Measurements from ENCODE around the gene ZNF3. TPM values are rescaled to one million over a fixed set of nuclear protein-coding genes. Genes with fewer than 3 reads are reported as not detected.

The ZNF3 gene
- total RNA-seq, 1 donor from 2014 or later, result 6.9 TPM

DNA sequence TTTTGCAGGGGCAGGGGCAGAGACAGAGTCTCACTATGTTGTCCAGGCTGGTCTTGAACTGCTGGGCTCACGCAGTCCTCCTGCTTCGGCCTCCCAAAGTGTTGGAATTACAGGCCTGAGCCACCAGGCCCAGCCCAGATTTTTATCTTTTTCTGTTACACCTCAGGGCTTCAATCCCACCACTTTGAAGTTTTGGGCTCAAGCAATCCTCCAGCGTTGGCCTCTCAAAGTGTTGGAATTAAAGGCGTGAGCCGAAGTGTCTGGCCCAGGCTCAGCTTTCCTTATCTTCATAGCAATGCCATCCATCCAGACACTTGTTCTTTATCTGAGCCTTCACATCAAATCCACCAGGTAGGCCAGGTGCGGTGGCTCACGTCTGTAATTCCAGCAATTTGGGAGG lies 33.5 kb upstream of the ZNF3 start:
- intact Hi-C loops (cut with DNase I), result no loop called here

GRCh38 chr7:100111914-100112313 lies 30.4 kb upstream of the ZNF3 start:
- no peak for TF ChIP-seq CTCF (IDR thresholded peaks at IDR 0.05)
- Histone ChIP-seq H3K27ac (no peak overlapping the region), H3K4me3 (no peak overlapping the region), H3K36me3 (peaks cover 64 to 70% of the 10 kb centered on the region in 2 donors), H3K9me3 (no peaks in the 10 kb centered on the region), H3K27me3 (no peaks in the 10 kb centered on the region), H3K4me1 (no peaks in the 10 kb centered on the region)
- DNase-seq (ENCODE audit: low spot score in 2 of 2), result no peak
- intact Hi-C loops (cut with DNase I), result no loop called here

More for the DNA sequence above, 33.5 kb upstream of the ZNF3 start:
- no peaks in the 10 kb centered on the region for H3K9me3 ChIP-seq
- no peak for TF ChIP-seq CTCF (IDR thresholded peaks at IDR 0.05)
- no peaks in the 10 kb centered on the region for H3K27me3 ChIP-seq
- H3K27ac ChIP-seq, result no peak overlapping the region
- peaks cover 41 to 43% of the 10 kb centered on the region in 2 donors for H3K36me3 ChIP-seq
- no peak overlapping the region for H3K4me3 ChIP-seq
- no peak for DNase-seq (ENCODE audit: low spot score in 2 of 2)
- peaks cover 0 to 1% of the 10 kb centered on the region in 2 donors for H3K4me1 ChIP-seq

GRCh38 chr7:100111156-100111555 lies 29.6 kb upstream of the ZNF3 start:
- Histone ChIP-seq H3K36me3 (peaks cover 72 to 77% of the 10 kb centered on the region in 2 donors), H3K27me3 (no peaks in the 10 kb centered on the region), H3K9me3 (no peaks in the 10 kb centered on the region), H3K4me1 (no peaks in the 10 kb centered on the region), H3K27ac (no peak overlapping the region), H3K4me3 (no peak overlapping the region)
- no peak for TF ChIP-seq CTCF (IDR thresholded peaks at IDR 0.05)
- no peak for DNase-seq (ENCODE audit: low spot score in 2 of 2)
- intact Hi-C loops (cut with DNase I), result no loop called here

DNA sequence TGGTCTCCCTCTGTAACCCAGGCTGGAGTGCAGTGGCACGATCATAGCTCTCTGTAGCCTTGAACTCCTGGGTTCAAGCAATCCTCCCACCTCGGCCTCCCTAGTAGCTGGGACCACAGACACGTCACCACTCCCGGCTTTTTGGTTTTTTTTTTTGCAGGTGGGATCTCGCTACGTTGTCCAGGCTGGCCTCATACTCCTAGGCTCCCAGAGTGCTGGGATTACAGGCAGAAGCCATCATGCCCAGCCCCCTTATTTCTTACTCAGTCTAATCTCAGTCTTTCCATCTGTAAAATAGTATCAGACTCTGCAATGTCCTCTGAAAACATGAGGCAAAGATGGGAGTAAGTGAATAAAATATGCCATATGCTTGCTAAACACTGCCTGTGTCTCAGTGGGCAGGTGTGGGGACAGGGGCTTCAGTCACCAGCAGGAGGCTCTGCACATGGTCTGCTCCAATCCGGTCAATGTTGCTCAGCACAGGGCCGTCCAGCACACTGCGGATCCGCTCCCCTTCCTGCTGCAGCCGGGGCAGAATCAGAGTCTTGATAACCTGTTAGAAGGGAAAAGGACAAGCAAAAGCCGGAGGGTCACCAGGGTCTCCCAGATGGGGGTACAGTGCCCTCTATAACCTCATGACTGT lies 28.1 kb upstream of the ZNF3 start:
- no peaks in the 10 kb centered on the region for H3K4me1 ChIP-seq
- H3K4me3 ChIP-seq, result no peak overlapping the region
- peaks cover 80 to 92% of the 10 kb centered on the region in 2 donors for H3K36me3 ChIP-seq
- no peak for DNase-seq (ENCODE audit: low spot score in 2 of 2)
- H3K27ac ChIP-seq, result no peak overlapping the region
- no peaks in the 10 kb centered on the region for H3K27me3 ChIP-seq
- TF ChIP-seq CTCF (IDR thresholded peaks at IDR 0.05), result no peak
- H3K9me3 ChIP-seq, result no peaks in the 10 kb centered on the region
- intact Hi-C loops (cut with DNase I), result no loop called here

- H3K36me3 ChIP-seq, result peaks cover 71 to 86% of the 10 kb centered on the region in 2 donors
- no peaks in the 10 kb centered on the region for H3K4me1 ChIP-seq
- intact Hi-C loops (cut with DNase I), result no loop called here
- H3K4me3 ChIP-seq, result no peak overlapping the region
- no peak for DNase-seq (ENCODE audit: low spot score in 2 of 2)
- no peak overlapping the region for H3K27ac ChIP-seq
- H3K9me3 ChIP-seq, result no peaks in the 10 kb centered on the region
- no peaks in the 10 kb centered on the region for H3K27me3 ChIP-seq
- no peak for TF ChIP-seq CTCF (IDR thresholded peaks at IDR 0.05)
These were observed 26.4 kb upstream of the ZNF3 start for GRCh38 chr7:100107890-100108289.

Data from ascending aorta (tissue), 2 donors.